ENCODE measurements around the gene ZFP36.

Gene ZFP36

GRCh38 chr19:39416152-39417120 lies 9.8 kb downstream of the ZFP36 start:
- TF ChIP-seq, protein P1, sequence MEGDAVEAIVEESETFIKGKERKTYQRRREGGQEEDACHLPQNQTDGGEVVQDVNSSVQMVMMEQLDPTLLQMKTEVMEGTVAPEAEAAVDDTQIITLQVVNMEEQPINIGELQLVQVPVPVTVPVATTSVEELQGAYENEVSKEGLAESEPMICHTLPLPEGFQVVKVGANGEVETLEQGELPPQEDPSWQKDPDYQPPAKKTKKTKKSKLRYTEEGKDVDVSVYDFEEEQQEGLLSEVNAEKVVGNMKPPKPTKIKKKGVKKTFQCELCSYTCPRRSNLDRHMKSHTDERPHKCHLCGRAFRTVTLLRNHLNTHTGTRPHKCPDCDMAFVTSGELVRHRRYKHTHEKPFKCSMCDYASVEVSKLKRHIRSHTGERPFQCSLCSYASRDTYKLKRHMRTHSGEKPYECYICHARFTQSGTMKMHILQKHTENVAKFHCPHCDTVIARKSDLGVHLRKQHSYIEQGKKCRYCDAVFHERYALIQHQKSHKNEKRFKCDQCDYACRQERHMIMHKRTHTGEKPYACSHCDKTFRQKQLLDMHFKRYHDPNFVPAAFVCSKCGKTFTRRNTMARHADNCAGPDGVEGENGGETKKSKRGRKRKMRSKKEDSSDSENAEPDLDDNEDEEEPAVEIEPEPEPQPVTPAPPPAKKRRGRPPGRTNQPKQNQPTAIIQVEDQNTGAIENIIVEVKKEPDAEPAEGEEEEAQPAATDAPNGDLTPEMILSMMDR (conservative IDR thresholded peaks at IDR 0.05; ENCODE audit: low read depth, low read length) = no peak
- no peak overlapping the region for H3K4me3 ChIP-seq (ENCODE audit: low read depth, low read length)
- no peak for DNase-seq (ENCODE audit: low read depth)

- DNase-seq (ENCODE audit: low read depth) = no peak
- no peak overlapping the region for H3K4me3 ChIP-seq (ENCODE audit: low read depth, low read length)
- TF ChIP-seq, protein P1 (conservative IDR thresholded peaks at IDR 0.05; ENCODE audit: low read depth, low read length) = no peak
Observed at GRCh38 chr19:39417463-39418181, 11.0 kb downstream of the ZFP36 start.

DNA sequence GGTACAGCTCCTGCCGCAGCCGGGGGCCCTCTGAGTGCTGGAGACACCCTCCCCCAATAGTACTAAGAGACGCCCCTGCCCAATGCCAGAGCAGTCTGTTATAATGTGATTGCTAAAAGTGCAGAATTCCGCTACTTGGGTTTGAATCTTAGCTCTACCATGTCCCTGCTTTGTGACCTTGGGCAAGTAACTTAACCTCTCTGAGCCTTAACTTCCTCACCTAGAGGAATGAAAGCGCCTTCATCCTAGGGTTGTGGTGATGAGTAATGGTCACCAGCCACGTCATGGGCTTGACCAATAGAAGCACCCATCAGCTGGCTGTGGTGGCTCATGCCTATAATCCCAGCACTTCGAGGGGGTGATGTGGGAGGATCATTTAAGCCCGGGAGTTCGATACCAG lies 12.4 kb downstream of the ZFP36 start:
- TF ChIP-seq, protein P1 (conservative IDR thresholded peaks at IDR 0.05; ENCODE audit: low read depth, low read length) = no peak
- DNase-seq (ENCODE audit: low read depth) = no peak
- H3K4me3 ChIP-seq (ENCODE audit: low read depth, low read length) = no peak overlapping the region

DNA sequence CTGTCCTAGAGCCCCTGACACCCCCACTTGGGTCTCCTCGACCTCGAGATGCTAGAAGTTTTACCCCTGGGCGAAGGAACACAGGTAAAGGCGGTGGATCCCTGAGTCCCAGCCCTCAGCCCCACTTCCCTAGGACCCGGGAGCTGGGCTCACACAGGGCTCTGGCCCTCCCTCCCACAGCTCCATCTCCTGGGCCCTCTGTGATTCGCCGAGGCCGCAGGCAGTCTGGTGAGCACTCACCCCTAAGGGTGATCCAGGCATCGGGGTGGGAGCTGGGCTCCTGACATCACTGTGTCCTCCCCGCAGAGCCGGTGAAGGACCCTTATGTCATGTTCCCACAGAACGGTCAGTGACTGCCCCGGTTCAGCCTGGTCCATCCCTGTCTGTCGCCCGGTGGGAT lies 14.1 kb downstream of the ZFP36 start:
- no peak overlapping the region for H3K4me3 ChIP-seq (ENCODE audit: low read depth, low read length)
- DNase-seq (ENCODE audit: low read depth) = no peak
- TF ChIP-seq, protein P1 (conservative IDR thresholded peaks at IDR 0.05; ENCODE audit: low read depth, low read length) = no peak

DNA sequence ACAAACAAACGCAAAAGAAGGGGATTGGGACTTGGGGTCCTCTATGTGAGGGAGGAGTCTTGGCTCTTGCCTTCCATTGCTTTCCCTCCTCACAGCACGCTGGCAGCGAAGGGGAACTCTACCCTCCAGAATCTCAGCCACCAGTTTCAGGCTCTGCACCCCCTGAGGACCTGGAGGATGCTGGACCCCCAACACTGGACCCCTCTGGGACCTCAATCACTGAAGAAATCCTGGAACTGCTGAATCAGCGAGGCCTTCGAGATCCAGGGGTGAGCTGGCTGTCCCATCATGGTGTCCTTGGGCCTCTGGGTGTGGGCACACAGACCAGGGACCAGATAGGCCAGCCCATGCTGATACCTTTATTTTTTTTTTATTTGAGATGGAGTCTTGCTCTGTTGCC lies 15.4 kb downstream of the ZFP36 start:
- H3K4me3 ChIP-seq (ENCODE audit: low read depth, low read length) = no peak overlapping the region
- TF ChIP-seq, protein P1 (conservative IDR thresholded peaks at IDR 0.05; ENCODE audit: low read depth, low read length) = no peak
- DNase-seq (ENCODE audit: low read depth) = no peak

DNA sequence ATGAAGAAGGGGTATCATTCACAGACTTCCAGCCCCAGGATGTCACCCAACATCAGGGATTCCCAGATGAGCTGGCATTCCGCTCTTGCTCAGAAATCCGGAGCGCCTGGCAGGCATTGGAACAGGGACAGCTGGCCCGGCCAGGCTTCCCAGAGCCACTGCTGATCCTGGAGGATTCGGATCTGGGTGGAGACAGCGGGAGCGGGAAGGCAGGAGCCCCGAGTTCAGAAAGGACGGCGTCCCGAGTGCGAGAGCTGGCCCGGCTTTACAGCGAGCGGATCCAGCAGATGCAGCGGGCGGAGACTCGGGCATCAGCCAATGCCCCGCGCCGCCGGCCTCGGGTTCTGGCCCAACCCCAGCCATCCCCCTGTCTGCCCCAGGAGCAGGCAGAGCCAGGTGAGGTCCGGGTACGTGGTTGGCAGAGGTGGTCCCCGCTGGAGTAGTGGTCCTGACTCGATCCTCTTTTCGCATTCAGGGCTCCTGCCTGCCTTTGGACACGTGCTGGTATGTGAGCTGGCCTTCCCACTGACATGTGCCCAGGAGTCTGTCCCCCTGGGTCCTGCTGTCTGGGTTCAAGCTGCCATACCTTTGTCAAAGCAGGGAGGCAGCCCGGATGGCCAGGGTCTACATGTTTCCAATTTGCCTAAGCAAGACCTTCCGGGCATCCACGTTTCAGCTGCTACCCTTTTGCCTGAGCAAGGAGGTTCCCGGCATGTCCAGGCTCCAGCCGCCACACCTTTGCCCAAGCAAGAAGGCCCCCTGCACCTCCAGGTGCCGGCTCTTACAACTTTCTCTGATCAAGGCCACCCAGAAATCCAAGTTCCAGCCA lies 16.8 kb downstream of the ZFP36 start:
- no peak overlapping the region for H3K4me3 ChIP-seq (ENCODE audit: low read depth, low read length)
- no peak for DNase-seq (ENCODE audit: low read depth)
- TF ChIP-seq, protein P1 (conservative IDR thresholded peaks at IDR 0.05; ENCODE audit: low read depth, low read length) = no peak
